ENCODE results near the gene LENEP.

Gene LENEP

GRCh38 chr1:154993572-154994268 lies at the start of gene LENEP:
Gene LENEP (plus strand): TSS chr1:154993586. CDS start chr1:154993608, 22 bp downstream.
- ChIA-PET POLR2A (interaction anchor here (0.9 to 2.9 kb wide), 8 partner anchors 9 to 38 kb away, joined by 3 to 16 read pairs (median 4); partner anchors contain the start of genes FLAD1, PBXIP1, SHC1 and ZBTB7B), CTCF (interaction anchor here (0.7 to 17.2 kb wide), 16 partner anchors 8 to 514 kb away, joined by 3 to 244 read pairs (median 10); partner anchors contain the start of genes CKS1B, FLAD1, PBXIP1 and PYGO2)
- no peak for TF ChIP-seq CTCF (IDR thresholded peaks at IDR 0.05; ENCODE audit: insufficient read depth, low read length, missing control alignments)
- DNase-seq (ENCODE audit: low read depth, low spot score): no peak
- no peak within 1 kb of the TSS for H3K4me3 ChIP-seq (ENCODE audit: low read depth, low read length)

- ChIA-PET POLR2A (no interaction called here), CTCF (interaction anchor here (0.6 to 2.6 kb wide), 25 partner anchors 8 to 609 kb away, joined by 3 to 11 read pairs (median 3); partner anchors contain the start of genes PMVK, PYGO2 and UBE2Q1)
- DNase-seq (ENCODE audit: low read depth, low spot score): no peak
- no peak overlapping the region for H3K4me3 ChIP-seq (ENCODE audit: low read depth, low read length)
- peak; percentile 79 for TF ChIP-seq CTCF (IDR thresholded peaks at IDR 0.05; ENCODE audit: insufficient read depth, low read length, missing control alignments)
Measured at GRCh38 chr1:154943649-154944400, 49.6 kb upstream of the LENEP start.

GRCh38 chr1:154944401-154945159 lies 48.8 kb upstream of the LENEP start:
- ChIA-PET CTCF (interaction anchor here (0.6 to 2.6 kb wide), 24 partner anchors 9 to 609 kb away, joined by 3 to 11 read pairs (median 3); partner anchors contain the start of genes PMVK, PYGO2 and UBE2Q1), POLR2A (interaction anchor here (0.5 to 0.7 kb wide), 2 partner anchors 29 to 387 kb away, joined by 3 read pairs; no protein-coding TSS in a partner anchor)
- H3K4me3 ChIP-seq (ENCODE audit: low read depth, low read length): no peak overlapping the region
- no peak for DNase-seq (ENCODE audit: low read depth, low spot score)
- TF ChIP-seq CTCF (IDR thresholded peaks at IDR 0.05; ENCODE audit: insufficient read depth, low read length, missing control alignments): no peak

GRCh38 chr1:154945160-154945961 lies 48.0 kb upstream of the LENEP start:
- no peak for TF ChIP-seq CTCF (IDR thresholded peaks at IDR 0.05; ENCODE audit: insufficient read depth, low read length, missing control alignments)
- CTCF ChIA-PET: interaction anchor here (0.8 to 2.6 kb wide), 8 partner anchors 10 to 466 kb away, joined by 3 to 11 read pairs (median 3); partner anchors contain the start of genes LENEP, PMVK and PYGO2
- DNase-seq (ENCODE audit: low read depth, low spot score): no peak
- POLR2A ChIA-PET: interaction anchor here (0.5 to 0.9 kb wide), 5 partner anchors 25 to 982 kb away, joined by 3 to 4 read pairs (median 3); partner anchors contain the start of genes SHC1 and SLC39A1
- no peak overlapping the region for H3K4me3 ChIP-seq (ENCODE audit: low read depth, low read length)
